GM21526 (cell line): ENCODE data around the gene DDX60.
"Not testable (repeated sequence)": the region's sequence is repeated elsewhere in the genome, so short reads cannot be mapped to it uniquely, and the experiment has no call there.

Source experiments
- ATAC-seq: cut with Tn5 transposase; IDR thresholded peaks from one replicate; pipeline ENCODE4 v1.9.1; 2021; ENCODE audit warnings: moderate library complexity; ENCODE audit not compliant: unreplicated experiment, low FRiP score

Gene DDX60

DNA sequence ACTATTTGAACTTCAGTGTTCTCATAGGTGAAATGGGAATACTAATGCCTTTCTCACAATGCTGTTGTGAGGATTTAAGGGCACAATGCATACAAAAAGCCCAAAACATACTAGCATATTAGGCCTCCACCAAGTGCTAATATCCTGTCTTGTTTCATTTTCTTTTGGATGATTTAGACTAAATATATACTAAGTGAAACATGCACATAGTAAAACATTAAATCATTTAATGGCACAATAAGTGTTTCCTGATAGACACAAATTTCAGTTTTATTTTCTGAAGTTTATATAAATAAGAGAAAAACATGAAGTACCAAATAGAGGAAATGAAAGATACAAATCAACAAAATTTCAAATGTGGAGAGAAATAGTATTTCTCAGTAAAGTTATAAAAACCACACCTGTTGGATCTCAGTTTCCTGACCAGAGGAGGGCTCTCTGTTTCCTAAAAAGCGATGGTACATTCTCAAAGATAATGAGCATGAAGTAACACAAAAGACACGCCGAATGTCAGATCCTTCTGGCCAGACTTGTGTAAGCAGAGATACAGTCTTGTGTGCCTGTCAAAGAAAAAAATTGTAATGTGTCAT is 25.1 kb downstream of the DDX60 start:
- ATAC-seq = no peak

DNA sequence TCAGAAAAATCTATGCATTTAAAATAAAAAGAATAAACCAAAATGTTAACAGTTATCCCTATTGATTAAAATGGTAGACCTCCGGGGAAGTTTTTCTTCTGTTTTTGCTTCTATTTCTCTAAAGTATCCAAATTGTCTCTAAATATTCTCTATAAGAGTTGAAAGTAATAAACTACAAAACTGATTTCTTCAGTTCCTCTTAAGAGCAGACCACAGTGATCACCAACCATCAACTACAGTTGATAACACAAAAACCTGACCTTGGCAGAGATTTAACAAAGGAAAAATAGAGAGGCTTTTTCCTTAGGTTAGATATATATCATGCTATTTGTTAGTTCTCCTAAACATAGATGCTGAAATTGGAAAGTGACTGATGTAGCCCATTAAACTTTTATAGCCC is 27.3 kb downstream of the DDX60 start:
- ATAC-seq = no peak

- ATAC-seq = not testable (repeated sequence)
These were observed 32.7 kb downstream of the DDX60 start for GRCh38 chr4:168285850-168286249.

DNA sequence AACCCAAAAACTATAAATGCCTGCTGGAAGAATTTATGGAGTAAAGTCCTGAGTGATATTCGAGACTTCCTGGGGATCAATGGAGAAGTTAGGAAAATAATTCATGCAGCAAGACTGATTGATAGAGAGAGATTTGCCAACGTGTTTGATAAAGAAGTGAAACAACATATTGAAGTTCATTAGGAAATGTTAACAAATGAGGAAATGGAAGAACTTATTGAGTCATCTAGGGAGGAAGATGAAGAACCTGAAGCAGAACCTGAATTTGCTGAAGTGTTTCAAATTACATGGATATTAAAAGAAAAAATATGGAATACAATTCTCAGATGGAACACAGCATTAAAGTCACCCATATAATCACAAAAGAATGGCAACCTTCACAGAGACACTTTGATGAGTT is 39.0 kb downstream of the DDX60 start:
- no peak for ATAC-seq

DNA sequence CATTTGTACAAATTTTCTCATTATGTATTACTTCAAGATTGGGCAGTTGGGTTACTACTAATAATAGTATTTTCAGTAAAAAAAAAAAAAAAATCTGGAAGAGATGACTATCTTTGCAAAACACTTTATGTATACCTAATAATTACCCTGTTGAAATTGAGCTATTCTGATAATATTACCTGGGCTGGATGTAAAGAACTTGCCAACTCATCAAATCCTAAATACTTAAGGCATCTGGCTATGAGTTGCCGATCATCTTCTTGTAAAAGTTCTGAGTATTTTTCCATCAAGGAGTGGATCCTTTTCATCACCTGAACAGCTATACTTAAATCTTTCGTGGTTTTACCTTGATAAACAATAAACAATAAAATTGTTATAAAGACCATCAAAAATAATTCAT is 42.7 kb downstream of the DDX60 start:
- no peak for ATAC-seq

DNA sequence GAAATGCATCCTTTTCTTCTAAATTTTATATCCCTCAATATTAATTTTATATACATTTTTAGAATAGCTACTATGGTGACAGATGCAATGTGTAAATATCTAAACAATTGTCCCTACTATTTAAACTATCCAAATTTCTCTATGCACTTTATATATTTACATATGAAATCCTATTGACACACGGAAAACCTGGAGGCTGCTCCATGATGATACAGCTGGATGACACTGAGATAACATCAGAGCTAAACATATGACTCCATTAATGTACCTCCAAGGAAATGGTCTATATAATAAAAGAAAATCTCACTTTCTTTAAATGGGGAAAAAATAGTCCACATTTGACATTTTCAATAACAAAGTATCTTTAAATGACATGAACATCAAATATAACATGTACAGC is 43.7 kb downstream of the DDX60 start:
- ATAC-seq = no peak

DNA sequence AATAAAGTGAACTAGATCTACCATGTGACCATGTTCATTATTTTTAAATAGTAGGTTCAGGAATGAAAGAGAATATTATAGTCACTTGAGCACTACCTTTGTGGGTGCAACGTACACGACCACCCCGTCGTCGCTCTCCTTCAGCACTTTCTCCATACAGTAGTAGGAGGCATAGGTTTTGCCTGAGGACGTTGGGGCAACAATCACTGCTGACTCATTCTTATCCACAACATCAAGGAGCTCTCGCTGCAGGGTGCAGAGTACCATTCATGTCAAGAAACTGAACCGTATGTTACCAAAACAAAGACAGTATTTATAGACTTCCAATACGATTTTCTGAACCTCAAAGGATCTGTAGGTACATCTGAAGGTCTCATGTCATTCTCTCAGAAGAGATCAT is 44.7 kb downstream of the DDX60 start:
- ATAC-seq = no peak

DNA sequence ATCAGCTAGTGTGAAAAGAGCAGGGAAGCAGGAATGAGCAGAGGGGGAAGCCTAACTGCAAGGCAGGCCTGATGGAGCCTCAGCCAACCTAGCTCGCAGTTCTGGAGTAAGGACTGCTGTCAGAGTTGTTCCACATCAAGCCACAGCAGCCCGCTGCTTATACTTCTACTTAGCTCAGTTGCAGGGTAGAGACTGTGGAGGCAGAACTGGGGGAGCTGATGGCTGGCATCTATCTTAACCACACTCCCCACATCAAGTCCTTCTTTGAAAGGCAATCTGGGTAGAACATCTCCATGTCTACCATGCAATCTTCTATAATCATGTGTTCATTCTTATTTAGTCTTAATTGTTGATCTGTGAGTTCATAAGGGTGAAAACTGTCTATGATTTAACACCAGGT is 46.1 kb downstream of the DDX60 start:
- no peak for ATAC-seq

GRCh38 chr4:168269896-168270295 is 48.7 kb downstream of the DDX60 start:
- no peak for ATAC-seq

DNA sequence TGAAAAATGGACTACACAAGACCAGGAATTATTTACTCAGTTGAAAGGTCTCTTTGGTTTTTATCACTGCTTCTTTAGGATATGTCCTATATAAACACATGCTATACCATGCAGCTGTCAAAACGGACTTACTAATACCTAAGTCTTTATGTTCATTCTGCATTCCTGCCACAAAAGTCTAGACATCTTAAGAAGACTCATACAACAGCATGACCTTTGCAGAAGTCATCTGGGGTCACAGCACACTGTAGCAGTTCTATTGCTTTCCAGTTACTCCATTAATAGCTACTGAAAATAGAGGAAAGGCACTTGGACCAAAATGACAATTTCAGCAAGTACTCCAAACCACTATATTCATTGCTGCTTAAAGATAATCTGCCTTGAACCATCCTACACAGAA is 53.2 kb downstream of the DDX60 start:
- no peak for ATAC-seq

- no peak for ATAC-seq
These were observed 53.6 kb downstream of the DDX60 start for GRCh38 chr4:168264903-168265302.

- ATAC-seq = no peak
These were observed 55.5 kb downstream of the DDX60 start for GRCh38 chr4:168263039-168263438.

GRCh38 chr4:168259096-168259495 is 59.5 kb downstream of the DDX60 start:
- no peak for ATAC-seq

- ATAC-seq = no peak
These were observed 60.8 kb downstream of the DDX60 start for GRCh38 chr4:168257768-168258167.

DNA sequence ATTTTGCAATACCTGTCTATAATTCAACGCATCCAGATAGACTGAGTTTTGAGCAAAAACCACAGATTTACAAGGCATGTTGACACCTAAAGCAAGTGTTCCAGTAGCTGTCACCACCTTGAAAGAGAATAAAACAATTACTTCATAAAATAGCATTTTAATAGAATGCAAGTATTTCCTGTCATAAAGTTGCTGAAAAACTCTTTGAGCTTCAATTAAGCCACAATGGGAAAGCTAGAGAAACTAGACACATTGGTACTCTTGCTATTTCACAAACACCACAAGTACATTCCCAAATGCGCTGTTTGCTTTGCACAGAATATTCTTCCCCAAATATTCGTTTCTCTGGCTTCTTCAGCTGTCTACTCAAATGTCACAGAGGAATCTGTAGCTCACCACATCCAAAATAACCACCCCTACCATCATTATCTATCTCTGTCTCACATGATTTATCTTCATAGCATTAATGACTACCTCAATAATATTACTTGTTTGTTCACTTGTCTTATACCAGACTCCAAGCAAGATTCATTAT is 70.3 kb downstream of the DDX60 start:
- ATAC-seq = no peak

DNA sequence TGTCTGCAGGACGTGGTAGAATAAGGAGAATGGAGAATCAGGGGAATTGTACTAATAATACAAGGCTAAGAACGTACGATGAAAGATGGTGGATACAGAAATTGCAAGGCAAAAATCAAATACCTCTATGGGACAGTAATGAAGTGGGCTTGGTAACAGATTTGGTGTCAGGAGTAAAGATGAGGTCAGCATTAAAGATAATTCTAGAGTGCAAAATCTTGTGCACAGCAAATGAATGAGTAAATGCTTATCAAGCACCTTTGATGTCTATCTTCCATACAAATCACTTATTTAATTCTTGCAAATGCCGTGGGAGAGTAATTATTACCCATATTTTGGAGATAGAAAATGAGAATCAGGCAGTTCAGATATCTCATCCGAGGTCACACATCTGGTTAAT is 70.9 kb downstream of the DDX60 start:
- no peak for ATAC-seq

- no peak for ATAC-seq
These were observed 76.6 kb downstream of the DDX60 start for GRCh38 chr4:168241953-168242352.

- no peak for ATAC-seq
These were observed 77.7 kb downstream of the DDX60 start for GRCh38 chr4:168240821-168241220.

DNA sequence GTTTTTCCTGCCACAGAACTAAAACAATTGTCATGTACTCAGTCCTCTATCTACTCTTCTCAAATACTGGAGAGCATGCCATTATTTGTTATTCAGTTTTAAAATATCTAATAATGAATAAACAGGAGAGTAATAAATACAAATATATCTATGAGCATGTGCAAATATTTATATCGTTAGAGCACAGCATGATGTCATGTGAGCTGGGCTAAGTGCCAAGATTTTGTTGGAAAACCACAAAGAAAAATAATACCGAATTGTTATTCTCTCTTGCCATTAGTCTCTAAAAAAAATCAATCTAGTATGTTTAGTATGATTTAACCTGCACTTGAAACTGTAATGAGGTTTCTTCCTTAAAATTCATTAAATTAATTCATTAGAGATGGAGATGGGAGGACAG is 97.3 kb downstream of the DDX60 start:
- no peak for ATAC-seq

GRCh38 chr4:168220893-168221292 is 97.7 kb downstream of the DDX60 start:
- no peak for ATAC-seq

DNA sequence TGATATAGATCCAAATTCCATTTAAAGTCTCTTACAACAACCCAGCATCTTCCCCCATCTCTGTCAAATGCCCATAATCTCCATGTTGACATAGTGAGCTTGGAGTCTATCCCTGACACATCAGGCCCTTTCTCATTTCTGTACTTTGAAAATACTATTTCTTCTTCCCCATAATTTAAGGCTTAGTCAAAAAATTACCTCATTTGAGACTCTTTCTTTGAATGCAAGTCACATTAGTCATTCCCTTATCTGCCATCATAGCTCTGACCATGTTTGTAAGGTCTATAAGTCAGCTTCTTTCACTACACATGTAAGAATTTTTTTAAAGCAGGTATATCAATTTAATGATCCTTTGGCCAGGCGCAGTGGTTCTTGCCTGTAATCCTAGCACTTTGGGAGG is 99.9 kb downstream of the DDX60 start:
- no peak for ATAC-seq

GRCh38 chr4:168213511-168213910 is 105.0 kb downstream of the DDX60 start:
- ATAC-seq = not testable (repeated sequence)

DNA sequence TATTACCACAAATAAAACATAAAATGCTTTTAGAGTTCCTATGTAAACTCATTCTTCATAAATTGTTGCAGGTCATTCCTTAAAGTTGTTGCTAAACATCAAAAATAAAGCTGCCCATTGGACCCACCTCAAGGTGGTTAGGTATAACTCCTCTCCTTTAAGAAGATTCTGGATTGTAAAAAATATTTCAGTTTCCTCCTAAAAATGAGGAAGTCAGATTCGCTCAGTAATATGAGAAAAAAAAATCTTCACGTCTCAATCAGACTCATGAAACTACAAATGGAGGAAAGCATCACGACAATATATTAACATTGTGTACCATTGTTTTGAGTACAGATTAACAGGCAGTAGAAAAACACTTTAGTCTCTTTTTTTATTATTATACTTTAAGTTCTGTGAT is 105.9 kb downstream of the DDX60 start:
- ATAC-seq = no peak
